DOHH2 (cell line): ENCODE data around the gene IMPDH1.

Experiments used
- H3F3A ChIP-seq: fragments of 200-600 bp; sonication (generic), shearing (Covaris generic); 2 replicates; pipeline ENCODE4 v1.6.0; 2016; ENCODE audit warnings: antibody characterized with exemption, mild to moderate bottlenecking; ENCODE audit not compliant: control insufficient read depth, insufficient read depth
- H3K27ac ChIP-seq: fragments of 200-600 bp; sonication (generic); 2 replicates; pipeline ENCODE4 v1.5.1; 2014; ENCODE audit warnings: low read depth, mild to moderate bottlenecking, low read length, moderate library complexity
- H3K27me3 ChIP-seq: fragments of 200-600 bp; sonication (generic); 2 replicates; pipeline ENCODE4 v1.6.1; 2014; ENCODE audit warnings: mild to moderate bottlenecking, low read length, mixed read lengths; ENCODE audit not compliant: control insufficient read depth
- H3K36me3 ChIP-seq: fragments of 200-600 bp; sonication (generic); 2 replicates; pipeline ENCODE4 v1.6.1; 2014; ENCODE audit warnings: mild to moderate bottlenecking, low read length, moderate library complexity, mixed read lengths; ENCODE audit not compliant: control insufficient read depth
- H3K4me1 ChIP-seq: fragments of 200-600 bp; sonication (generic); 2 replicates; pipeline ENCODE4 v1.6.1; 2014; ENCODE audit warnings: mild to moderate bottlenecking, low read length, mixed read lengths; ENCODE audit not compliant: control insufficient read depth
- H3K4me2 ChIP-seq: fragments of 200-600 bp; sonication (generic); 2 replicates; pipeline ENCODE4 v1.6.0; 2014; ENCODE audit warnings: mild to moderate bottlenecking, low read length, moderate library complexity
- H3K4me3 ChIP-seq: fragments of 200-600 bp; sonication (generic); 2 replicates; pipeline ENCODE4 v1.5.1; 2014; ENCODE audit warnings: mild to moderate bottlenecking, low read length, mixed read lengths
- H3K79me2 ChIP-seq: fragments of 200-600 bp; sonication (generic); 2 replicates; pipeline ENCODE4 v1.6.1; 2014; ENCODE audit warnings: mild to moderate bottlenecking, low read length, mixed read lengths; ENCODE audit not compliant: control insufficient read depth
- H3K9me2 ChIP-seq: fragments of 200-600 bp; sonication (generic); replicated peaks from 2 replicates; pipeline ENCODE4 v1.6.1; 2014; ENCODE audit warnings: mild to moderate bottlenecking, low read length, mixed read lengths; ENCODE audit not compliant: control insufficient read depth
- H3K9me3 ChIP-seq: fragments of 200-600 bp; sonication (generic); 2 replicates; pipeline ENCODE4 v1.6.1; 2014; ENCODE audit warnings: antibody characterized with exemption, low read length, mixed read lengths; ENCODE audit not compliant: control insufficient read depth, insufficient read depth
- H4K20me1 ChIP-seq: fragments of 200-600 bp; sonication (generic); 2 replicates; pipeline ENCODE4 v1.6.0; 2014; ENCODE audit warnings: low read depth, mild to moderate bottlenecking, antibody characterized with exemption, low read length, moderate library complexity; ENCODE audit not compliant: control insufficient read depth, insufficient read depth
- EZH2phosphoT487 ChIP-seq: fragments of 200-600 bp; sonication (generic); IDR thresholded peaks from 2 replicates; pipeline ENCODE4 v1.6.1; 2017; ENCODE audit warnings: borderline replicate concordance, mild to moderate bottlenecking, antibody characterized with exemption, low read length, moderate library complexity, mixed read lengths
- TF ChIP-seq, protein P1 (sequence below): fragments of 200-600 bp; sonication (generic); IDR thresholded peaks from one replicate; pipeline ENCODE4 v1.5.1; 2014; ENCODE audit warnings: antibody characterized with exemption, mild to moderate bottlenecking, low read depth, low read length; ENCODE audit not compliant: poor library complexity, severe bottlenecking

The IMPDH1 gene

DNA sequence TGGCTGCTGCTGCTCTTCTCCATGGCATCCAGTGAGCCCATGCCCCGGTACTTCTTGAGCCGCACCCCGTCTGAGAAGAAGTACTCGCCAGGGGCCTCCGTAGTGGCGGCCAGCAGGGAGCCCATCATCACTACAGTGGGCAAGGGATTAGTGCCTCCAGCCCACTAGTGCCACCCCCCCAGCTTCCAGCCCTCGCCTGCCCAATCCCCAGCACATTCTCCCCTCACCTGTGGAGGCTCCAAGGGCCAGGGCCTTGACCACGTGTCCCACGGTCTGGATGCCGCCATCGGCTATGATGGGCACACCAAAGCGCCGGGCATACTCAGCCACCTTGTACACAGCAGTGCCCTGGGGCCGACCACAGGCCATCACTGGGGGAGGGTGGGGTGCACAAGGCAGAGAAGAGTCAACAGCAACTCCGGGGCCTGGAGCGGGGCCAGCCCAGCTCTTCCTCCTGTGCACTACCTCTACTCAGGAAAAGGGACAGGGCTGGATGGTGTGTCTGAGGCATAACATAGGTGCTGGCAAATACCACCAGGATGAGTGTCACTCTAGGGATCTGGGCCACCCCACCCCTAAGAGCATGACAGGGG lies 14.8 kb downstream of the IMPDH1 start:
- Histone ChIP-seq H4K20me1 (no peaks in the 10 kb centered on the region), H3K9me2 (no peaks in the 10 kb centered on the region), H3K79me2 (no peaks in the 10 kb centered on the region), H3K4me2 (no peak overlapping the region), H3K9me3 (no peaks in the 10 kb centered on the region), H3K27me3 (no peaks in the 10 kb centered on the region), H3K36me3 (peaks cover 75% of the 10 kb centered on the region), H3K4me1 (peaks cover 4% of the 10 kb centered on the region), H3K27ac (no peak overlapping the region), H3K4me3 (no peak overlapping the region), H3F3A (peaks cover 5% of the 10 kb centered on the region)
- TF ChIP-seq EZH2phosphoT487, result no peak
- TF ChIP-seq, protein P1, sequence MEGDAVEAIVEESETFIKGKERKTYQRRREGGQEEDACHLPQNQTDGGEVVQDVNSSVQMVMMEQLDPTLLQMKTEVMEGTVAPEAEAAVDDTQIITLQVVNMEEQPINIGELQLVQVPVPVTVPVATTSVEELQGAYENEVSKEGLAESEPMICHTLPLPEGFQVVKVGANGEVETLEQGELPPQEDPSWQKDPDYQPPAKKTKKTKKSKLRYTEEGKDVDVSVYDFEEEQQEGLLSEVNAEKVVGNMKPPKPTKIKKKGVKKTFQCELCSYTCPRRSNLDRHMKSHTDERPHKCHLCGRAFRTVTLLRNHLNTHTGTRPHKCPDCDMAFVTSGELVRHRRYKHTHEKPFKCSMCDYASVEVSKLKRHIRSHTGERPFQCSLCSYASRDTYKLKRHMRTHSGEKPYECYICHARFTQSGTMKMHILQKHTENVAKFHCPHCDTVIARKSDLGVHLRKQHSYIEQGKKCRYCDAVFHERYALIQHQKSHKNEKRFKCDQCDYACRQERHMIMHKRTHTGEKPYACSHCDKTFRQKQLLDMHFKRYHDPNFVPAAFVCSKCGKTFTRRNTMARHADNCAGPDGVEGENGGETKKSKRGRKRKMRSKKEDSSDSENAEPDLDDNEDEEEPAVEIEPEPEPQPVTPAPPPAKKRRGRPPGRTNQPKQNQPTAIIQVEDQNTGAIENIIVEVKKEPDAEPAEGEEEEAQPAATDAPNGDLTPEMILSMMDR, result no peak

DNA sequence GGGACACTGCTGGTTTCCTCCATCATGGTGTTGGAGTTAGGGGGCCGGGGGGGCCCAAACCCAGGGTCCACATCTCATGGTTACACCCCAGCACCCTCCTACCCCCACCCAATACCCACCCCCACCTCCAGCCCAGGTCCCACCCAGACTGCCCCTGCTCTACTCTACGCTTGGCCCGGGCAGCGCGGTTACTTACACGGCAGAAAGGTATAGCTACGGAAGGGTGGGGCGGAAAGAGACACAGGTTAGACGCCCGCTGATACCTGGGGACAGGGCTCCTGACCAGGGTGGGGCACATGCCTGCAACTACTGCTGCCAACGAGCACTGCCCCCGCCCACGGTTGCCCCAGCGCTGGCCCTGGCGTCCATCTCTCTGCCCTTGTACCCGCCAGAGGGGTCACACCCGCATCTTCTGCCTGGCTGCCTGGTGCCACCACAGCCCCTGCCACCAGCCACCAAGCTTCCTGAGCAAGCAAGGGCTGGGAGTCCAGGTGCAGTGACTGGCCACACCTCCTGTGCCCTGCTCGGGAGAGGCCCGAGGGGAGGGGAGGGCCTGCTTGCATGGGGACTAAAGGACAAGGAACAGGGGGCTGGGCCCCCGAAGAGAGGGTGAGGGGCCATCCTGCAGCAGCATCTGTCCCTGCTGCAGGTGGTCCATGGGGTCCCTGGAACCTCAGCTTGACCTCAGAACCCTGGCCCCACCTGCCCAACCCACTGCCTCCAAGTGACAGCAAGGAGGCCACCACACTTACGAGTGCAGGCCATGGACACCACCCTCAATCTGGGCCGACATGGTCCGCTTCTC lies 16.1 kb downstream of the IMPDH1 start:
- Histone ChIP-seq H4K20me1 (no peaks in the 10 kb centered on the region), H3K27ac (no peak overlapping the region), H3K79me2 (no peaks in the 10 kb centered on the region), H3K36me3 (peaks cover 65% of the 10 kb centered on the region), H3K9me3 (no peaks in the 10 kb centered on the region), H3K4me1 (peaks cover 9% of the 10 kb centered on the region), H3K9me2 (no peaks in the 10 kb centered on the region), H3K4me2 (no peak overlapping the region), H3K27me3 (peaks cover 1% of the 10 kb centered on the region; the same call in 1 of the 2 replicates), H3K4me3 (no peak overlapping the region), H3F3A (peaks cover 5% of the 10 kb centered on the region)
- TF ChIP-seq, protein P1, result no peak

DNA sequence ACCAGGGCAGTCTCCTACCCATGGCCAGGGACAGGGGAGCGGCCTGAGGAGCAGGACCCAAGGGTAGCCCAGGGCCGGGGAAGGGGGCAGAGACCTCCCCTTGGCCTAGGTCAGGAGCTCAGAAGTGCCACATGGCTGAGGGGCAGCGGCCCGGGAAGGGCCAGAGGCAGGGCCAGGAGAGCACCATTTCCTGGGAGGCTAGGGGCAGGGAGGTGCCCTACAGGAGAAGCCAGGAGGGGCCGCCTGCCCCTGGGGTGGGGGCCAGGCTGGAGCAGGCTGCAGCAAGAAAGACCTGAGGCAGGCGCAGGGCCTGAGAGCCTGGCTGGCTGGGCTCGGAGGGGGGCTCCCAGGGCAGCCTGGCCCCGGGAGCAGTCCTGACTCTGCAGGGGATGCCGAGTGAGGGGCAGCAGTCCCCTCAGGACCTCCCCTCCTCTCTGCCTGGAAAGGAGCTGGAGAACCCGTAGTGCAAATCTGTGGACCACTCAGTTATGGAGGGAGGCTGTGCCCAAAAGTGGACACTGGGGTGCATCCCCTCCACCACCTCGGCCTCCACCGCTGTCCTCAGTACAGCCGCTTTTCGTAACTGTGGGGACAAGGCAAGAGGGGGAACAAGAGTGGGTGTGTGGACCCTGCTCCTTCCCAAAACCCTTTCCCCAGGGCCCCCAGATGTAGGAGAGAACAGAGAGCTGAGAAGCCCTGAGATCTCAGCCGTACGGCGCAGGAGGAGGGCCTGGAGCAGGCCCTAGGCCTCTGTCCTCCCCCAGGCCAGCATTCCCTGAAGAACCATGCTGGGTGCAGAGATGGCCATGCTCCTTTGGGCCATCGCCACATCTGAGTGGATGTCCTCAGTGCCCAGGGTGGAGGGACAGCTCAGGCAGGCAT lies 17.1 kb downstream of the IMPDH1 start:
- peaks cover 9% of the 10 kb centered on the region for H3K4me1 ChIP-seq
- TF ChIP-seq, protein P1, result no peak
- no peak for TF ChIP-seq EZH2phosphoT487
- no peaks in the 10 kb centered on the region for H3K9me2 ChIP-seq
- no peaks in the 10 kb centered on the region for H3K79me2 ChIP-seq
- peaks cover 54% of the 10 kb centered on the region for H3K36me3 ChIP-seq
- no peak overlapping the region for H3K4me3 ChIP-seq
- H3K4me2 ChIP-seq, result no peak overlapping the region
- no peaks in the 10 kb centered on the region for H4K20me1 ChIP-seq
- no peaks in the 10 kb centered on the region for H3K9me3 ChIP-seq
- no peak overlapping the region for H3K27ac ChIP-seq
- peaks cover 10% of the 10 kb centered on the region for H3K27me3 ChIP-seq
- peaks cover 5% of the 10 kb centered on the region for H3F3A ChIP-seq
